HFF-Myc (cell line): ENCODE results near the gene ARMC12.

ENCODE experiments used
- DNase-seq: peaks from one replicate; pipeline ENCODE4 v3.0.0-alpha.2; 2011; ENCODE audit warnings: low read depth; ENCODE audit errors: extremely low read depth
- H3K4me3 ChIP-seq: replicated peaks from 2 replicates; pipeline ENCODE4 v1.5.1; 2011; ENCODE audit warnings: low read depth, mild to moderate bottlenecking, control low read depth, low read length
- TF ChIP-seq, protein P1 (sequence below): IDR thresholded peaks from 2 replicates; pipeline ENCODE4 v1.5.1; 2012; ENCODE audit warnings: mild to moderate bottlenecking, low read depth, low read length, control low read depth; ENCODE audit errors: missing control alignments

Gene ARMC12

DNA sequence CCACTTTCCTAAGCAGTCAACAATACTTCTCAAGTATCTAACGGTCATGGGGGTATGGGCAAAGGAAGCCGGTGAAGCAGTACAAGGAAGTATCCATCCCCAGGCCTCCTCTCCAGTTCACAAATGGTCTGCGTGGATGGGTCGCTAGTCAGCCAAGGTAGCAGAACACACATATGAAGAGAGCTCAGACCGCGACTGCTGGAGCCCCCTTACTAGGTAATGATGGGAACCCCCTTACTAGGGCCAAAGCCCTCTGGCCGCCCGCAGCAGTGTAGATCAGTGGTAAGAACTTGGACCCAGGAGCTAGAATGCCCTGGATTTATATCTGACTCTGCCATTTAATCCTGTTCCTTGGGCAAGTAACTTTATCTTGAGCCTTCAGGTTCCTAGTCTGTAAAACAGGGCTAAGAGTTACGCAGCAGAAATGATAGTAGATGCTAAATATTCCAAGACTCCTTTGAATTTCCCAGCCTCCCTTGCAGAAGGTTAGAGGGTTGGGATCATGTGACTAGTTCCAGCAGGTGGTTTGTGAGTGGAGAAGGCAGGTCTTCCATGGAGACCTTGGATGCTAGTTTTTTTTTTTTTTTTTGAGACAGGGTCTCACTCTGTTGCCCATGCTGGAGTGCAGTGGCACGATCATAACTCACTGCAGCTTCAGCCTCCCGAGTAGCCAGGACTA is 37.4 kb downstream of the ARMC12 start:
- H3K4me3 ChIP-seq, result no peak overlapping the region
- TF ChIP-seq, protein P1, sequence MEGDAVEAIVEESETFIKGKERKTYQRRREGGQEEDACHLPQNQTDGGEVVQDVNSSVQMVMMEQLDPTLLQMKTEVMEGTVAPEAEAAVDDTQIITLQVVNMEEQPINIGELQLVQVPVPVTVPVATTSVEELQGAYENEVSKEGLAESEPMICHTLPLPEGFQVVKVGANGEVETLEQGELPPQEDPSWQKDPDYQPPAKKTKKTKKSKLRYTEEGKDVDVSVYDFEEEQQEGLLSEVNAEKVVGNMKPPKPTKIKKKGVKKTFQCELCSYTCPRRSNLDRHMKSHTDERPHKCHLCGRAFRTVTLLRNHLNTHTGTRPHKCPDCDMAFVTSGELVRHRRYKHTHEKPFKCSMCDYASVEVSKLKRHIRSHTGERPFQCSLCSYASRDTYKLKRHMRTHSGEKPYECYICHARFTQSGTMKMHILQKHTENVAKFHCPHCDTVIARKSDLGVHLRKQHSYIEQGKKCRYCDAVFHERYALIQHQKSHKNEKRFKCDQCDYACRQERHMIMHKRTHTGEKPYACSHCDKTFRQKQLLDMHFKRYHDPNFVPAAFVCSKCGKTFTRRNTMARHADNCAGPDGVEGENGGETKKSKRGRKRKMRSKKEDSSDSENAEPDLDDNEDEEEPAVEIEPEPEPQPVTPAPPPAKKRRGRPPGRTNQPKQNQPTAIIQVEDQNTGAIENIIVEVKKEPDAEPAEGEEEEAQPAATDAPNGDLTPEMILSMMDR, result no peak
- no peak for DNase-seq

DNA sequence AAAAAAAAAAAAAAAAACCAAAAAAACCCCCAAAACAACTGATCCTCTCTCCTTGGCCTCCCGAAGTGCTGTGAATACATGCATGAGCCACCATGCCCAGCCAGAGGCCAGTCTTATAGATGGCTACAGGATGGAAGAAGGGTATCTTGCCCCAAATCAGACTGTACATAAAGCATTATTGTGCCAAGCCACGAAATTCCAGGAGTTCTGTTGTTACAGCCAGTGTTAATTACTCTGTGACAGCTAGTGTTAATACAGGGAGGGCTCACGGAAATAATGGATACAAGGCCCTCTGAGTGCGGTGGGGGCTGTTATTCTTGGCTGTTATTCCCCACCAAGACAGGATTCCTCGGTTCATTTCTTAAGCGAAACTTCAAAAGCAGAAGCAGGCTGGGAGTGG is 38.2 kb downstream of the ARMC12 start:
- no peak overlapping the region for H3K4me3 ChIP-seq
- TF ChIP-seq, protein P1, result no peak
- no peak for DNase-seq

DNA sequence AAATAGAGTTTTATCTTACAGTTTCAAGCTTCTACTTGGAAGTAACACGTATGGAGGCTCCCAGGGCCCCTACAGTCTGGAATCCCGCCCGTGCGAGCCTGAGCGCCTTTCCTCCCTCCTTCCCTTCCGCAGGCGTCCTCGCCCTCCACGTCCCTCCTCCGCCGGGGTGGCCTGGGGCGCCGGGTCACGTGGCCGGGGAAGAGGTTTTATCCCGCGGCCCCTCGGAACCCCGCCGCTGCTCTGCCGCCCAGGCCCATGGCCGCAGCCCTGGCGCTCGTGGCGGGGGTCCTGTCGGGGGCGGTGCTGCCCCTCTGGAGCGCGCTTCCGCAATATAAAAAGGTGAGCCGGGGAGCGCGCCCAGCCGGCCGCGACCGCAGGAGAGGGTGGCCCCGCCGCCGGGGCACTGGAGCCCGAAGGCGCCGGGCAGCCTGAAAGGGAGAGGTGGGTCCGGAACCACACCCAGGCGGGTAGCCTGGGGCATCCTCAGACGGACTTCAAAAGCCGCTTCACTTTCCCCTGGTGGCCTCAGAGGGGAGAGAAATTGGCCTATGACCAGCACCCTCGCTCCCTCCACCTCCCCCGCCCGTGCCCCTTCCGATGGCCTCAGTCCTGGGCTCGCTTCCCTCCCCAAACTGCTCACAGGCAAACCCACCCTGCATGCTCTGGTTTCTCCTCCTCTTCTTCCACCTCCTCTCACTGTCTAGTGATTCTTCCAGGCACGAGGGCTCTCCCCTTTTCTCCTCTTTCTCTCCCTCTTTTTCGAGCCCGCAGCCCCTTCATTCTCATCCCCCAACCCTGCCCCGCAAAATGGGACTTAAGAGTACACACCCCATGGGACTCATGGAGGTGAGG is 39.8 kb downstream of the ARMC12 start, which contains the start of gene CLPSL2:
TSS of gene CLPSL2 (plus strand) at position 235 of the 852 bp plus-strand sequence. CDS start at position 256, 21 bp downstream.
- DNase-seq, result no peak
- peak within 1 kb of the TSS; percentile 36 for H3K4me3 ChIP-seq

DNA sequence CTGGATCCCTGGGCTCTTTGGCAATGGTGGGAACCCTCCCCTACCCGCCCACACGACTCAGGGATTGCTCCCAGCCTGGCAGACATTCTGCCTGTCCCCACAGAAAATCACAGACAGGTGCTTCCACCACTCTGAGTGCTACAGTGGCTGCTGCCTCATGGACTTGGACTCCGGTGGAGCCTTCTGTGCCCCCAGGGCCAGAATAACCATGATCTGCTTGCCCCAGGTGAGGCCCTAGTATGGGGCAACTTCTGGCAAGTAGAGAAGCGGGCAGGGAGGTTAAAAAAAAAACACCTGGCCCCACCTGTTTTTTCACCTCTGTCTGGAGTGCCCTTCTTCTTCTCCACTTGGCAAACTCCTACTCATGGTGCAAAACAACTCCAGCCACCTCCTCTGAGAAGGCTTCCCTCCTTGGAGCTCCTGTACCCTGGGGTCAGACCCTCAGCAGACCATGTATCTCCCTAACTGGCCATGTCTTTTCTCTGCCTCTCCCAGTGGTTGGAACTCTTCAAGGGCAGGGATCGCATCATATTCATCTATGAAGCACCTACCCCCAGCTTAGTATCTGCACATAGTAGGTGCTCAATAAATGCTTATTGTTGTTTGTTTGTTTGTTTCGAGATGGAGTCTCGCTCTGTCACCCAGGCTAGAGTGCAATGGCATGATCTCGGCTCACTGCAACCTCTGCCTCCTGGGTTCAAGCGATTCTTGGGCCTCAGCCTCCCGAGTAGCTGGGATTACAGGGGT is 40.7 kb downstream of the ARMC12 start:
- no peak overlapping the region for H3K4me3 ChIP-seq
- TF ChIP-seq, protein P1, result no peak
- no peak for DNase-seq

More for the DNA sequence above, 39.8 kb downstream of the ARMC12 start, which contains the start of gene CLPSL2:
- TF ChIP-seq, protein P1, result no peak

DNA sequence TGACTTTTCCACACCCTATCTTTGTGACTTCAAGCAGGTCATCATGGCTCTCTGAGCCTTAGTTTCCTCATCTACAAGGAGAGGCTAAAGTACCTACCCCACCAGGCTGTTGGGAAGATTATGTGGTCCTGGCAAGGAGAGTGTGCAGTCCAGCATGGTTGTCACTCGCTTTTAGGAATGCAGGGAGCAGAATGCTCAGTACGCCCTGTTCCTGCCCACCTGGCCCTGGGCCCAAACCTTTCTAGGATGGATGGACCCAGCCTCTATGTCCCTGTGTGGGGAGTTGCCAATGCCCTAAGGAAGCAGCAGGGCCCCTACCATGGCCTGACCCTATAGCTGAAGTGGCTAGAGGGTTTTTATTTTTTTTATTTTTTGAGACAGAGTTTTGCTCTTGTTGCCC is 41.6 kb downstream of the ARMC12 start:
- no peak overlapping the region for H3K4me3 ChIP-seq
- TF ChIP-seq, protein P1, result no peak

DNA sequence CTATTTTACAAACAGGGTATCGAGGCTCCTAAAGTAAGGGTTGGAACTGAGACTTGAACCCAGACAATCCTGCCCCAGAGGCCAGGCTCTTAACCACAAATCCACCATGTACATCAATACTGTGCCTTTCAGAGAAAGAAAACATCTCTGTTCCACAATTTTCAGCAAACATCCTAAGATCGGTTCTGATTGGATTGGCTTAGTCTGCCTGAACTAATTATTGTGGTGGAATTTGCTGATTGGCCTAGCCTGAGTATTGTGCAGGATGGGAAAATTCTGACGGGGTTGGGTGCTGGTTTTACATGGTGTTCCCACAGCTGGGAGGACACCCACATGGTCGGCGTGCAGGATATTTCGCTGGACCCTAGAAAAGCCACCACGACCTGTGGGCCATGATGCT is 43.9 kb downstream of the ARMC12 start, which contains the start of gene CLPSL1:
TSS of gene CLPSL1 (plus strand) at position 301 of the 400 bp plus-strand sequence. CDS start at position 393, 92 bp downstream.
- DNase-seq, result no peak
- H3K4me3 ChIP-seq, result no peak within 1 kb of the TSS
- TF ChIP-seq, protein P1, result no peak

More for the DNA sequence above, 41.6 kb downstream of the ARMC12 start:
- DNase-seq, result no peak
